ENCODE results near the gene USP49. TPM values are rescaled to one million over a fixed set of nuclear protein-coding genes. Genes with fewer than 3 reads are reported as not detected.

Gene USP49
- total and polyA plus RNA-seq, 2 of the 4 experiments (the other 2 are of a cell fraction): 1.4 to 2.1 TPM

DNA sequence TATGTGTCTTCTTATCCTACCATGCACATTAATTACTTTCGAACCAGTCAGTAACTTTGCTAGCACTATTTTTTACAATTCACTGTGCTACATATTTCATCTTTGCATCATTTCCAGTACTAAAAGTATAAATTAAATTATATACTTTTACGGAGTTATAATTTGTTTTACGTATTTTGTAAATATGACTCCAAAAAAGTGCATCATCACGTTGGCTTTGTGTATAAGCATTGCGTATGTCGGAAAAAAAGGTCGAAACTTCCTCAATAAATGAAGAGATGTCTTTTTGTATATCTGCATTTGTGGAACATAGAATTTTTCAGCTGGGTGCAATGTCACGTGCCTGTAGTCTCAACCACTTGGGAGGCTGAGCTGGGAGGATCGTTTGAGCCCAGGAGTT lies 52.0 kb downstream of the USP49 start:
- no peak overlapping the region for H2BK20ac ChIP-seq (ENCODE audit: low read depth, low read length)
- H3K9ac ChIP-seq (ENCODE audit: low read depth, low read length): no peak overlapping the region
- no peak overlapping the region for H3K18ac ChIP-seq (ENCODE audit: low read depth, low read length)
- H3K4me2 ChIP-seq (ENCODE audit: low read depth, low read length): no peak overlapping the region
- H3K79me1 ChIP-seq (ENCODE audit: low read depth in 1 of 2, low read length in 2 of 2): peaks cover 0 to 4% of the 10 kb centered on the region in 2 experiments; a peak in 1 of 4 replicates
- no TSS peak for BruUV-seq (replicated peaks)
- H2BK5ac ChIP-seq (ENCODE audit: low read depth, low read length, poor library complexity, severe bottlenecking): no peak overlapping the region
- H3K36me3 ChIP-seq (ENCODE audit: control insufficient read depth, insufficient read depth, low read length): no peaks in the 10 kb centered on the region
- no peak for DNase-seq
- WGBS, 2 experiments (ENCODE audit: extremely low coverage in 2 of 2, insufficient read length in 1 of 2): 100% methylated on average over 1 of the region's 9 CpGs; no CpG with 5 or more reads in 1 of the 2 experiments
- no peak overlapping the region for H4K91ac ChIP-seq (ENCODE audit: insufficient read depth, low read depth, low read length)
- no peak overlapping the region for H2BK120ac ChIP-seq (ENCODE audit: low read depth, low read length)
- H4K5ac ChIP-seq (ENCODE audit: low read depth, low read length): no peak overlapping the region
- no peak overlapping the region for H2AFZ ChIP-seq (replicated peaks; ENCODE audit: low read length, poor library complexity)
- dilution Hi-C loops (cut with HindIII; ENCODE audit: low sequenced_read_pairs, unreplicated experiment) (no loop called here), in situ Hi-C loops (cut with MboI; ENCODE audit: low sequenced_read_pairs) (no loop called here), intact Hi-C loops (cut with micrococcal nuclease) (no loop called here)
- H3K4me1 ChIP-seq (ENCODE audit: control insufficient read depth, insufficient read depth, low read length): peaks cover 2% of the 10 kb centered on the region; the same call in 1 of the 2 replicates
- H2AK5ac ChIP-seq (ENCODE audit: low read depth, low read length): no peak overlapping the region
- ChIA-PET CTCF (no interaction called here), POLR2A (ENCODE audit: unreplicated experiment) (no interaction called here)
- no peaks in the 10 kb centered on the region for H3K9me3 ChIP-seq (ENCODE audit: control insufficient read depth, insufficient read depth, low read length)
- no peak overlapping the region for H3K23ac ChIP-seq (ENCODE audit: low read depth, low read length)
- H3K56ac ChIP-seq (ENCODE audit: extremely low read depth, insufficient read depth, low read length): no peak overlapping the region
- peaks cover 4% of the 10 kb centered on the region for H3K9me1 ChIP-seq (ENCODE audit: insufficient read depth, low read length)
- no peak overlapping the region for H4K8ac ChIP-seq (ENCODE audit: low read depth in 2 of 2, low read length in 2 of 2)
- H3K27ac ChIP-seq (ENCODE audit: insufficient read depth, low read length): no peak overlapping the region
- no peak overlapping the region for H3K14ac ChIP-seq (replicated peaks; ENCODE audit: low read depth, low read length)
- H4K20me1 ChIP-seq (ENCODE audit: insufficient read depth, low read length): no peaks in the 10 kb centered on the region
- H3K4ac ChIP-seq (ENCODE audit: low read depth, low read length): no peak overlapping the region
- H3K27me3 ChIP-seq (ENCODE audit: control insufficient read depth, insufficient read depth, low read length): no peaks in the 10 kb centered on the region
- no peak overlapping the region for H3K4me3 ChIP-seq (ENCODE audit: insufficient read depth, low read depth, low read length)
- TF ChIP-seq BHLHE40 (IDR thresholded peaks at IDR 0.05; ENCODE audit: low read depth, low read length) (no peak), CEBPB (IDR thresholded peaks at IDR 0.05; ENCODE audit: low read depth, low read length) (no peak), MXI1 (IDR thresholded peaks at IDR 0.05; ENCODE audit: borderline replicate concordance, low read depth, low read length) (no peak), MAFK (IDR thresholded peaks at IDR 0.05; ENCODE audit: low read depth, low read length) (no peak)
- TF ChIP-seq, protein P1, sequence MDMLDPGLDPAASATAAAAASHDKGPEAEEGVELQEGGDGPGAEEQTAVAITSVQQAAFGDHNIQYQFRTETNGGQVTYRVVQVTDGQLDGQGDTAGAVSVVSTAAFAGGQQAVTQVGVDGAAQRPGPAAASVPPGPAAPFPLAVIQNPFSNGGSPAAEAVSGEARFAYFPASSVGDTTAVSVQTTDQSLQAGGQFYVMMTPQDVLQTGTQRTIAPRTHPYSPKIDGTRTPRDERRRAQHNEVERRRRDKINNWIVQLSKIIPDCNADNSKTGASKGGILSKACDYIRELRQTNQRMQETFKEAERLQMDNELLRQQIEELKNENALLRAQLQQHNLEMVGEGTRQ (IDR thresholded peaks at IDR 0.05; ENCODE audit: low read depth, low read length): no peak
- TF ChIP-seq, protein P2, sequence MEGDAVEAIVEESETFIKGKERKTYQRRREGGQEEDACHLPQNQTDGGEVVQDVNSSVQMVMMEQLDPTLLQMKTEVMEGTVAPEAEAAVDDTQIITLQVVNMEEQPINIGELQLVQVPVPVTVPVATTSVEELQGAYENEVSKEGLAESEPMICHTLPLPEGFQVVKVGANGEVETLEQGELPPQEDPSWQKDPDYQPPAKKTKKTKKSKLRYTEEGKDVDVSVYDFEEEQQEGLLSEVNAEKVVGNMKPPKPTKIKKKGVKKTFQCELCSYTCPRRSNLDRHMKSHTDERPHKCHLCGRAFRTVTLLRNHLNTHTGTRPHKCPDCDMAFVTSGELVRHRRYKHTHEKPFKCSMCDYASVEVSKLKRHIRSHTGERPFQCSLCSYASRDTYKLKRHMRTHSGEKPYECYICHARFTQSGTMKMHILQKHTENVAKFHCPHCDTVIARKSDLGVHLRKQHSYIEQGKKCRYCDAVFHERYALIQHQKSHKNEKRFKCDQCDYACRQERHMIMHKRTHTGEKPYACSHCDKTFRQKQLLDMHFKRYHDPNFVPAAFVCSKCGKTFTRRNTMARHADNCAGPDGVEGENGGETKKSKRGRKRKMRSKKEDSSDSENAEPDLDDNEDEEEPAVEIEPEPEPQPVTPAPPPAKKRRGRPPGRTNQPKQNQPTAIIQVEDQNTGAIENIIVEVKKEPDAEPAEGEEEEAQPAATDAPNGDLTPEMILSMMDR (conservative IDR thresholded peaks at IDR 0.05; ENCODE audit: low read depth, low read length): no peak
- no peak overlapping the region for H2AK9ac ChIP-seq (replicated peaks; ENCODE audit: low read depth, low read length, poor library complexity)
- no peak overlapping the region for H2BK15ac ChIP-seq (ENCODE audit: low read depth, low read length)
- no peak for ATAC-seq (ENCODE audit: low read depth)

All from IMR-90 (cell line).